ENCODE measurements around the gene RAB23.

Gene RAB23

GRCh38 chr6:57147401-57147800 is 74.7 kb downstream of the RAB23 start:
- H3K4me2 ChIP-seq (ENCODE audit: low read depth, low read length, poor library complexity, severe bottlenecking): no peak overlapping the region
- no peaks in the 10 kb centered on the region for H4K20me1 ChIP-seq (ENCODE audit: low read depth, low read length)
- H3F3A ChIP-seq (ENCODE audit: insufficient read depth): peaks cover 7% of the 10 kb centered on the region
- TF ChIP-seq EZH2phosphoT487 (conservative IDR thresholded peaks at IDR 0.05; ENCODE audit: low read length) (no peak), CTCF (IDR thresholded peaks at IDR 0.05; ENCODE audit: insufficient read depth, low read length, poor library complexity, severe bottlenecking) (no peak)
- H2AFZ ChIP-seq (ENCODE audit: low read depth, low read length, severe bottlenecking): no peak overlapping the region
- H3K9me3 ChIP-seq (ENCODE audit: insufficient read depth, low read length): no peaks in the 10 kb centered on the region
- no peak overlapping the region for H3K27ac ChIP-seq (ENCODE audit: low read depth, low read length)
- H3K79me2 ChIP-seq (ENCODE audit: insufficient read depth, low read length): no peaks in the 10 kb centered on the region
- peaks cover 60% of the 10 kb centered on the region for H3K36me3 ChIP-seq (ENCODE audit: low read length)
- no peak overlapping the region for H3K4me3 ChIP-seq (ENCODE audit: insufficient read depth, low read length, poor library complexity, severe bottlenecking)
- no peaks in the 10 kb centered on the region for H3K27me3 ChIP-seq (ENCODE audit: low read length)
- H3K9me2 ChIP-seq (replicated peaks; ENCODE audit: insufficient read depth, low read length): no peaks in the 10 kb centered on the region
- no peak overlapping the region for H3K9ac ChIP-seq (ENCODE audit: low read length)

GRCh38 chr6:57143690-57144089 is 78.4 kb downstream of the RAB23 start:
- TF ChIP-seq CTCF (IDR thresholded peaks at IDR 0.05; ENCODE audit: insufficient read depth, low read length, poor library complexity, severe bottlenecking) (no peak), EZH2phosphoT487 (conservative IDR thresholded peaks at IDR 0.05; ENCODE audit: low read length) (no peak)
- H3K9me2 ChIP-seq (replicated peaks; ENCODE audit: insufficient read depth, low read length): no peaks in the 10 kb centered on the region
- no peak overlapping the region for H2AFZ ChIP-seq (ENCODE audit: low read depth, low read length, severe bottlenecking)
- no peaks in the 10 kb centered on the region for H3F3A ChIP-seq (ENCODE audit: insufficient read depth)
- no peak overlapping the region for H3K4me3 ChIP-seq (ENCODE audit: insufficient read depth, low read length, poor library complexity, severe bottlenecking)
- H3K9ac ChIP-seq (ENCODE audit: low read length): no peak overlapping the region
- H3K36me3 ChIP-seq (ENCODE audit: low read length): peaks cover 51% of the 10 kb centered on the region
- H3K4me2 ChIP-seq (ENCODE audit: low read depth, low read length, poor library complexity, severe bottlenecking): no peak overlapping the region
- H3K27ac ChIP-seq (ENCODE audit: low read depth, low read length): no peak overlapping the region
- H3K27me3 ChIP-seq (ENCODE audit: low read length): no peaks in the 10 kb centered on the region
- no peaks in the 10 kb centered on the region for H3K9me3 ChIP-seq (ENCODE audit: insufficient read depth, low read length)
- H4K20me1 ChIP-seq (ENCODE audit: low read depth, low read length): no peaks in the 10 kb centered on the region
- H3K79me2 ChIP-seq (ENCODE audit: insufficient read depth, low read length): no peaks in the 10 kb centered on the region

DNA sequence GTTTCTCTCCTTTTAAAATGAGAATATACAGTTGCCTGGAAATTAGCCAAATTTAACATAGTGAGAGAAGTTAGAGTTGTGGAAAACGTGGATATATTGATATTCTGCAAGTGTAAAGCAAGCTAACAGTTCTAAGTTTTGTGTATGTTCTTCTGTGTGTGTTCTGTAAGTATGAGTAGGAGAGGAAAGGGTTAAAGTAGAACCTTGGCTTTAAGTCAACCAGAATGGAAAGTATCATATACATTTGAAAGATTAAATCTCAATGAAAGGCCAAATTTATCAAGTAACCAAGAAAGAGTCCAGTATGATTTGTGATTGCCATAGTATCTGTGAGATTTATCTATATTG is 80.0 kb downstream of the RAB23 start:
- Histone ChIP-seq H3K36me3 (ENCODE audit: low read length) (peaks cover 37% of the 10 kb centered on the region), H3F3A (ENCODE audit: insufficient read depth) (no peaks in the 10 kb centered on the region), H3K27me3 (ENCODE audit: low read length) (no peaks in the 10 kb centered on the region), H3K4me2 (ENCODE audit: low read depth, low read length, poor library complexity, severe bottlenecking) (no peak overlapping the region), H3K4me3 (ENCODE audit: insufficient read depth, low read length, poor library complexity, severe bottlenecking) (no peak overlapping the region), H3K27ac (ENCODE audit: low read depth, low read length) (no peak overlapping the region), H3K9me3 (ENCODE audit: insufficient read depth, low read length) (no peaks in the 10 kb centered on the region), H4K20me1 (ENCODE audit: low read depth, low read length) (no peaks in the 10 kb centered on the region), H2AFZ (ENCODE audit: low read depth, low read length, severe bottlenecking) (no peak overlapping the region), H3K9ac (ENCODE audit: low read length) (no peak overlapping the region), H3K9me2 (replicated peaks; ENCODE audit: insufficient read depth, low read length) (no peaks in the 10 kb centered on the region), H3K79me2 (ENCODE audit: insufficient read depth, low read length) (no peaks in the 10 kb centered on the region)
- TF ChIP-seq CTCF (IDR thresholded peaks at IDR 0.05; ENCODE audit: insufficient read depth, low read length, poor library complexity, severe bottlenecking) (no peak), EZH2phosphoT487 (conservative IDR thresholded peaks at IDR 0.05; ENCODE audit: low read length) (no peak)
